ENCODE results near the gene ZHX3.

DNA sequence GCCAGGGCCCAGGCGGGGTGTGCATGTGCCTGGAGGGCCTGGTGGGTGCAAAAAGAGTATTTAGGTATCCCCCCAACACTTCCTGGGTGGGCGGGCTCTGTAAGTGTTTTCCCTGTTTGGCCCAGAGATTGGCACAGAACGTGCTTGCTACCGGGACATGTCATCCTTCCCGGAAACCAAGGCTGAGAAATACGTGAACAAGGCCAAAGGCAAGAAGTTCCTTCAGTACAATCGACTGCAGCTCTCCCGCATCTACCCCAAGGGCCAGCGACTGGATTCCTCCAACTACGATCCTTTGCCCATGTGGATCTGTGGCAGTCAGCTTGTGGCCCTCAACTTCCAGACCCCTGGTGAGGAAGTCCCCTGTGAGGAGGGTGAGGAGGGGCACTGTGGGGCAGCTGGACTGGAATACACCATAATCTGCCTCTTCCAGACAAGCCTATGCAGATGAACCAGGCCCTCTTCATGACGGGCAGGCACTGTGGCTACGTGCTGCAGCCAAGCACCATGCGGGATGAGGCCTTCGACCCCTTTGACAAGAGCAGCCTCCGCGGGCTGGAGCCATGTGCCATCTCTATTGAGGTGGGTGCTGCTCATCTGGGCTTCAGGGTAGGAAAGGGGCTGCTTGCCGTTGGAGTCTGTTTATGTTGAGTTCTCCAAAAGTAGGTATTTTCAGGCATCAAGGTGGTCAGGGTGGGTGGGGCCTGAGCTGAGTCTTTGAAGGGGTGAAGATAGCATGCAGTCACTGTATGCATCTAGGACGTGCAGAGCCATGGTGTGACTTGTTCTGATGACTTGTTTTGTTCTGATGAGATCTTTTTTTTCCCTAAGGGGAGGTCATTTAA, 145.0 kb downstream of the ZHX3 start:
- no peak for TF ChIP-seq KDM5A (IDR thresholded peaks at IDR 0.05; ENCODE audit: borderline replicate concordance, low read length)
- no peak for TF ChIP-seq ZNF564 (CRISPR knock-in tag; IDR thresholded peaks at IDR 0.05)
- TF ChIP-seq CCAR2 (optimal IDR thresholded peaks at IDR 0.05; ENCODE audit: low read depth, low read length) = no peak
- TF ChIP-seq CCDC6 (CRISPR knock-in tag; IDR thresholded peaks at IDR 0.05) = no peak
- TF ChIP-seq, protein P1, sequence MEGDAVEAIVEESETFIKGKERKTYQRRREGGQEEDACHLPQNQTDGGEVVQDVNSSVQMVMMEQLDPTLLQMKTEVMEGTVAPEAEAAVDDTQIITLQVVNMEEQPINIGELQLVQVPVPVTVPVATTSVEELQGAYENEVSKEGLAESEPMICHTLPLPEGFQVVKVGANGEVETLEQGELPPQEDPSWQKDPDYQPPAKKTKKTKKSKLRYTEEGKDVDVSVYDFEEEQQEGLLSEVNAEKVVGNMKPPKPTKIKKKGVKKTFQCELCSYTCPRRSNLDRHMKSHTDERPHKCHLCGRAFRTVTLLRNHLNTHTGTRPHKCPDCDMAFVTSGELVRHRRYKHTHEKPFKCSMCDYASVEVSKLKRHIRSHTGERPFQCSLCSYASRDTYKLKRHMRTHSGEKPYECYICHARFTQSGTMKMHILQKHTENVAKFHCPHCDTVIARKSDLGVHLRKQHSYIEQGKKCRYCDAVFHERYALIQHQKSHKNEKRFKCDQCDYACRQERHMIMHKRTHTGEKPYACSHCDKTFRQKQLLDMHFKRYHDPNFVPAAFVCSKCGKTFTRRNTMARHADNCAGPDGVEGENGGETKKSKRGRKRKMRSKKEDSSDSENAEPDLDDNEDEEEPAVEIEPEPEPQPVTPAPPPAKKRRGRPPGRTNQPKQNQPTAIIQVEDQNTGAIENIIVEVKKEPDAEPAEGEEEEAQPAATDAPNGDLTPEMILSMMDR (CRISPR knock-in tag; IDR thresholded peaks at IDR 0.05) = 0 out of 2 replicates have a peak, but pooled peaks have one; percentile 3
- no peak for TF ChIP-seq IKZF1 (IDR thresholded peaks at IDR 0.05)
- TF ChIP-seq ETV6 (CRISPR knock-in tag; conservative IDR thresholded peaks at IDR 0.05) = no peak
- no peak for TF ChIP-seq TCF7 (IDR thresholded peaks at IDR 0.05; ENCODE audit: low read depth)
- TF ChIP-seq GABPA (IDR thresholded peaks at IDR 0.05; ENCODE audit: low read depth, low read length) = no peak
- TF ChIP-seq GABPA (CRISPR knock-in tag; IDR thresholded peaks at IDR 0.05; ENCODE audit: low read depth) = no peak
